Putamen (tissue), 1 donor: ENCODE results near the gene EFNA3.

Experiments used
- DNase-seq: peaks from one replicate; pipeline ENCODE4 v3.0.0-alpha.2; 2016; ENCODE audit warnings: low spot score

The EFNA3 gene

DNA sequence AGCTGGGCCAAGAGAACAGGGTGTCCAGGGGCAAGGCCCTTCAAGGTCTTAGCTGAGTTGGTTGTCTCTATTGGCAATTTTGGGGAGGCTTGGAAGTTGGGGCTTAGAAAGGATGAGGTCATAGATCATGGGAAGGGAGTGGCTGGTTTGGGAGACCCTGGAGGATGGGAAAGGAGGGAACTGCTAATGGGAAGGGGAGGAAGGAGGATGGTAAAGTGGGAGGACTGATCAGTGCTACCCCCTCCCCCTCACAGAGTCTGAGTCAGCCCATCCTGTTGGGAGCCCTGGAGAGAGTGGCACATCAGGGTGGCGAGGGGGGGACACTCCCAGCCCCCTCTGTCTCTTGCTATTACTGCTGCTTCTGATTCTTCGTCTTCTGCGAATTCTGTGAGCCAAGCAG is 10.0 kb upstream of the EFNA3 start:
- no peak for DNase-seq

GRCh38 chr1:155069551-155070157 is 9.0 kb upstream of the EFNA3 start:
- DNase-seq = no peak

DNA sequence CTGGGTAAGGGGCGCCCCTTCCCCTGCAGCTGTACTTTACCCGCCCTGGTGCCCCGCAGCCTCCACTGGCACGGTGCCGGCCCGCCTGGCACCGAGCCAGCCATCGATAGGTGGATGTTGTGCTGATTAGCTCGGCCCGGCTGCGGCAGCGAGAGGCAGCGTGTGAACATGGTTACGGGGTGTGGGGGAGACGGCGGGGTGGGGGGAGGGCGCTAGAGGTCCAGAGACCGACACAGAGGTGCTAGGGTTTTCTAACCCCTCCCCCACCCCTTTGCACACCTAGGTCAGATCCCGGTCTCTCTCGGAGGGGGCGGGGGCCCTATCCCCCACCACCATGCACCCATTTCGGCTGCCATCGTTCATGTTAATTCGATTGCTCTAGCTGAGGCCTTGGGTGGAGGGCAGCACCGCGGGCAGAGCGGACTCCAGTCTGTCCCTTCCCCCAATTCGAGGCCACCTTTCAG is 8.4 kb upstream of the EFNA3 start:
- DNase-seq = no peak

DNA sequence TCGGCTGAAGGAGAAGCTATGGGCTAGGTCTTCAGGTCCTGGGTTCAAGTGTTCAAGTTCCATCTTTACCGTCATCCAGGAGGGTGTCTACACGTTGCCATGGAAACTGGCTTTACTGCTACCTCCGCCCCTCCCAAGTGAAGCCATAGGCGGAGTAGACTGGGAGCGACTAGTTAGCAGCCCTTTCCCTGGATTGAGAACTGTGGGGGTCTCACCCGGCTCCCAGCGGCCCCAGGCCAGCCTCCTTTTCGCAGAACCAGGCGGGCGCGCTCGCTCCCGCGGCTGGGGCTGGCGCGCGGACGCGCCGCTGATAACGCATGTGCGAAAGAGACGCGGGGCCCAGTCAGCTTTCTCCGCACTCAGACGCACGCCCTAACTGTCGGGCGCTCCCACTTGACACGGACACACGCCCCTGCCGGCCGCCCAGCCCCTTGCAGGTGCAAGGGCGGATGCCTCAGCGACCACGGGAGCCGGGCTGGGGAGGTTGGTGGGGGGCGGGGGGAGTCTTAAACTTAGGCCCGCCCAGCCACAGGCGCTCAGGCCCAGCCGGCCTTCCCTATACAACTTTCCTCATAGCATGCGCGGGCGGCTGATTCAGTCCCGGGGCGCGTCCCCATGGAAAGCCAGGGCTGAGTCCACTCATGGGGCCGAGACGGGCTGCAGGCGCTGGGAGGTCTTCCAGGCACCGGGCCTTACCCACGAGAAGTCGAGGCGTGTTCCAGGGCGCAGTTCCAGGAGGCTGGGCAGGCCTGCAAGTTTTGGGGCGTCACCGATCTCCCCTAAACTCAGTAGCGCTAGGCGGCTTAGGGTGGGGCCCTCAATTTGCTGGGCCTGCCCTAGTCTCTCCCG is 7.7 kb upstream of the EFNA3 start:
- no peak for DNase-seq

GRCh38 chr1:155071701-155072100 is 6.9 kb upstream of the EFNA3 start:
- DNase-seq = no peak

DNA sequence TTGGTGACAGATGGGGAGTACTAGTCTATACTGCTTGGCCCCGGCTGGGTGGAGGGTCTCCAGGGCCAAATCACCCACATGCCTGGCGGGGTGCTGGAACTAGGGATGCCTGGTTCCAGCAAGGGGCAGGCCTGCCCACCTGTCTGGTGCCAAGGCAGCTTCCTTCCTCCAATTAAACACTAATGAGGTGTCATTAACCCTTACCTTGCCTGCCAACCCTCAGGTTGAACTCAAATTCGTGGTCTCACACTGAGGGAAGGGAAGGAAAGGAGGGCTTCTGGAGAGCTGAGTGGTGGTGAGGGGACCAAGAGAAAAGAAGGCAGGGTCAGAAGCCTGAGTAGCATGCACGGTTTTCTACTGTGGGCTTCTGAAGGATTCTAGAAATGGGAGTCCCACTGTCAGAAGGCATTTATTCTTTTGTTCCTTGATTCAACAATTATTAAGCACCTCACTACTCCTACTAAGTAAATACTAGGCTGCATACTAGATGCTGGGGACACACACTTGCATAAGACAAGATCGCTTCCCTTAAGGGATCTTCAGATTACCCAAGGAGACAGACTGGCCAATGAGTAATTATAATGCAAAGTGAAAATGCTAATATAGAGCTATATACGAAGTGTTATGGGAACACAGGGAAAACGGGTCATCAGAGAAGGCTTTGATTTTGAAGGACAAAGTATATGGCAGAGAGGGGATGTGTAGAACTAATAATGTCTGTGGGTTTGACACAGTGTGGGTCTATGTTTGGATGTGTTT is 5.9 kb upstream of the EFNA3 start:
- DNase-seq = no peak

GRCh38 chr1:155073377-155074242 is 5.0 kb upstream of the EFNA3 start:
- DNase-seq = no peak

- DNase-seq = no peak
Observed at GRCh38 chr1:155075535-155075934, 3.1 kb upstream of the EFNA3 start.

DNA sequence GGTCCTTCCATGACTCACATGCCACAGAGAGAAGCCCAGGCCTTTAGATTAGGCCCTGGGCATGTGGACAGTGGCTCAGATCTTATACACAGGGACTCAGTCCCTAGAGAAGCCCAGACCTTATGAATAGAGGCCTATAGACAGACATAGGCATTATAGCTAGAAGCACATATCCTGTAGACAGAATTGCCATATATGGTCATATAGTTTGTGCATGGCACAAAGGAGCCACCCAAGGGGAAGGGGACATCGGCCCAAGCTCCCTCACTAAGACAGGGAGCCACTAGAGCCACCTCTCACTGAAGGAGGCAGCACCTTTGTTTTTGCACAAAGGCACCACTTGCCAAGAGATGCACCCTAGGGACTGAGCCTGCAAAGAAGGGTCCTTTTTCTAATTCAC is 2.3 kb upstream of the EFNA3 start:
- no peak for DNase-seq

- no peak for DNase-seq
Observed at GRCh38 chr1:155077346-155077745, 1.3 kb upstream of the EFNA3 start.

DNA sequence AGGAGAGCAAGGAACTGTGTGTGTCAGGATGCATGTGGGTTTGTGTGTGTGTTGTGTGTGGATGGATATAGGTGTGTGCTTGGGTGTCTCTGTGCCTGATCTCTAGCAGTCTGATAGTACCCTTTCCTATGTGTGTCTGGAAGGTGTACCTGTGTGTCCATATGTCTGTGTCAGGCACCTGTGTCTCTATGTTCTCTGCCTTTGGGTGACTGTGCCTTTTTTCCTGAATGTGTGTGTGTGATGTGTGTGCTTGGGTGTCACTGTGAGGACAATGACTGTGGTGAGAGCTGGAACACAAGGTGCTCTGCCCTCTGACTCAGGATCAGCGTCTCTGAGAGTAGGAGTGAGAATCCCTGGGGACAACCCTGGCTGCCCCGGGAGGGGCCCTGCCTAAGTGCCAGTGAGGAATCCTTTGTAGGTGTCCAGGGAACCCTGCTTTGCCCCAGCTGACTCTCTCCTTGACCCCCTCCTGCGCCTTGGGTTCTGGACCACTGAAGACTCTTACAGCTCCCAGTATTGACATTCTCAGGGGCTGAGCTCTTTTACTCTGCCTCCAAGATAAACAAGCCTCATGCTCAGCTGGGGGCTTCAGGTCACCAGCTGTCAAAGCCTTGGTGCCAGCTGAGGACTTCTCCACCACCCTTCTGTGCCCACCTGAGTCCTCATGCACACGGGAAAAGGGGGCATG is 735 bp upstream of the EFNA3 start:
- no peak for DNase-seq

- DNase-seq = no peak
Observed at GRCh38 chr1:155079210-155079486, 511 bp downstream of the EFNA3 start.

GRCh38 chr1:155079487-155080311 is 1.1 kb downstream of the EFNA3 start:
- no peak for DNase-seq

DNA sequence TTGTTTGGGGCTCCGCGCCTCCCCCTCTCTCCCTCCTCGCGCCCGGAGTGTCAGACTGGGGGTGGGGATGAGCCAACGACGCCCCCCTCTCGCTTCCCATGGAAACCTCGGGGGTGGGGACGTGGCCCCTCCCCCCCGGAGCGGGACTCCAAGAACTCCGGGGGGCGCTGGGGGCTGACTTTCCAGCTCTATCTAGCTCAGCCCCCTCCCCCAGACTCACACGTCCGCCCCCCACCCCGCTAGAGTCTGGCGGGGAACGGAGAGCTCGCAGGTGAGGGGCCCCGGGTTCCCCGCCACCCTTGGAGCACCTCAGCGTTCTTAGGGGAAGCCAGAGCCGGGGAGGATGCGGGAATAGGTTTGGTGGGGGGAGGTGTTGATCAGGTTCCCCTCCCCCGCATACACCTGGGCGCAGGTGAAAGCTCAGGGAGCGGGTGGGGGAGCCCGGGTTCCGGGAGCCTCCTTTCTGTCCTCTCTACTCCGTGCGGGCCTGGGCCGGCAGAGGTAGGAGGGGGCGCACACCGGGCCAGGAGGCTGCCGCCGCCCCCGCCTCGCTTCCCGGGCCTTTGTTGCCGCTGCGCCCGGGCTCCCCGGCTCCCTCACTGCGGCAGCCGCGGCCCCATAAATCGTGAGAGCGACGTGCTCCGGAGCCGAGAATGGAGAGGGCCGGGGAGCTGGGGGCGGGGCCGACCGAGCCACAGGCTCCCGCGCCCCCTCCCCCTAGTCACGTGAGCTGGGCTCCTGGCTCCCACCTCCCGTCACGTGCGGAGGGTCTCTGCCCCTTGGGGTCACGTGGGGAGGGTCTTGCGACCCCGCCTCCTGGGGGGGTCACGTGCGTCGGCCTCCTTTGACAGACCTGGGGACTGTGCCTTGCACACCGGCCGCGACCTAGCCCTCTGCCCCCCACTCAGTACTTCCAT is 1.9 kb downstream of the EFNA3 start:
- DNase-seq = no peak

- no peak for DNase-seq
Observed at GRCh38 chr1:155081472-155082300, 3.0 kb downstream of the EFNA3 start.

DNA sequence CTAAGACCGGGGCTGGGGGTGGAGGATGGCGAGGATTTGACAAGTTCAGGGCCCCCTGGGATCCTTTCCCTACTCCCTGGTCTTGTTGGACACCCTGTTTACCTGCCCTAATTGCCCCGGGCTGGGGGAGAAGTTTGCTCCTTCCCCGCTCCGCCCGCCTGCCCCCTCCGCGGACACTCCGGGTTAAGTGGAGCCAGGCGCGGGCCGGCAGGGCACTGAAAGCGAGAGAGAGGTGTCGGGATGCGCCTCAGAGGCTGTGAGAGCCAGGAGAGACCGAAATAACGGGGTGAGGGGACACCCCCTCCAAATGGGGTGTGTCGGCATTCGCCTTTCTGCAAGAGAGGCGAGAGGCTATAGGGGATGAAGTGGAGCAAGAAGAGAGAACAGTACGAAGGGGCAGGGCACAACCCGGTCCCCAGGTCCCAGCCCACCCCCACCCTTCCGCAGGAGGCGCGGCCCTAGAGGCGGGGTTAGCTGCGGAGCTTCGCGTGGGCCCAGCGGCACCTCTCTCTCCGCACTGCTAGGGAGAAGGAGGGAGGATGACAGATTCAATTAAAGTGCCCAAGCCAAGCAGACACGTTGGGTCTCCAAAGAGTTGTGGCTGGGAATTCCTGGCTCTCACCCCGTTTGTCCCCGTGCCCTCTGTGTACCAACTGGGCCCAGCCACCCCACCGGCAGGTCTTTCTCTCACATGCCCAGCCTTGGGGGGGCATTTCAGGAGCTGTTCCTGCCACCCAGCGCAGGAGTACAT is 3.8 kb downstream of the EFNA3 start:
- no peak for DNase-seq

DNA sequence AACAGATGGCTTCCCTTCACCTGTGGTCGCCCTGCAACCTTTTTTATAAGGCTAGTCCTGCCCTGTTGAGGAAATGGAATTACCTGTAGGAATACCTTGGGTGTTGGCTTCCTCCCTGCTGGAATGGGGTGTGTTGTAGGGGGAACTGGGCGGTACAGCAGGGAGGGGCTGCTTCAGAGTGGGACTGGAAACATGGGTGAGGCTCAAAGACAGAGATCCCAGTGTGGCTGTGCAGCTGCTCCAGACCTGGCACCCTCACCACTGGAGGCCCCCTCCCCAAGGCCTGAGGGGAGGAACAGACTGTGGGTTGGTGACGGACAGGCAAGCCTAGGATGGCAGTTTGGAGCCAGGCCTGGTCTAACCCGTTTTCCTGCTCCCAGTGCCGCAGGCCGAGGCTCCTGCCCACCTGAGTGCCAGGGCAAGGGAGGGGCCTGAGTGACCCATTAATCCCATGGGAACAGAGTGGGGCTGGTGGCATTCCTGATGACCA is 4.5 kb downstream of the EFNA3 start:
- no peak for DNase-seq
